VCaP (cell line): ENCODE measurements around the gene NFE2L2.
"Not testable (repeated sequence)": the region's sequence is repeated elsewhere in the genome, so short reads cannot be mapped to it uniquely, and the experiment has no call there.

Source experiments
- H3K27ac ChIP-seq: fragments of 450-650 bp; 2 replicates; pipeline ENCODE4 v1.5.1; 2017
- TF ChIP-seq, protein P1 (sequence below): fragments of 450-650 bp; conservative IDR thresholded peaks from 2 replicates; pipeline ENCODE4 v1.5.1; 2017; ENCODE audit warnings: mild to moderate bottlenecking, moderate library complexity

The NFE2L2 gene

DNA sequence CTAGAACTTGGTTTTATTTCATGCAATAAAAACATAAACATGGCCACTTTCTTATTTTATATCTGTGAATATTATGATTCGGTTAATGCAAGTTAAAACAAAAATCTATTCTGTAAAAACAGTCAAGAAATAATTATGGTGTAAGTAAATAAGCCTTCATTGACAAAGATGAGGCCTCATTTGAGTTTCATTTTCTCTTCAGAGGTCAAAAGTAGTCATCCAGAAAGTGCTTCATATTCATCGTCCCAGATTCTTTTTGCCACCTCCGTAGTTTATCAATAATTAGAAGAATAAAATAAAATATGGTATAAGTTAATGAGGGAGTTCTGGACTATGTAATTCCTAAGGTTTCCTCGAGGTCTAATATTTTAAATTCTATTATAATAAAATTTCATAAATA is 71.3 kb downstream of the NFE2L2 start:
- TF ChIP-seq, protein P1, sequence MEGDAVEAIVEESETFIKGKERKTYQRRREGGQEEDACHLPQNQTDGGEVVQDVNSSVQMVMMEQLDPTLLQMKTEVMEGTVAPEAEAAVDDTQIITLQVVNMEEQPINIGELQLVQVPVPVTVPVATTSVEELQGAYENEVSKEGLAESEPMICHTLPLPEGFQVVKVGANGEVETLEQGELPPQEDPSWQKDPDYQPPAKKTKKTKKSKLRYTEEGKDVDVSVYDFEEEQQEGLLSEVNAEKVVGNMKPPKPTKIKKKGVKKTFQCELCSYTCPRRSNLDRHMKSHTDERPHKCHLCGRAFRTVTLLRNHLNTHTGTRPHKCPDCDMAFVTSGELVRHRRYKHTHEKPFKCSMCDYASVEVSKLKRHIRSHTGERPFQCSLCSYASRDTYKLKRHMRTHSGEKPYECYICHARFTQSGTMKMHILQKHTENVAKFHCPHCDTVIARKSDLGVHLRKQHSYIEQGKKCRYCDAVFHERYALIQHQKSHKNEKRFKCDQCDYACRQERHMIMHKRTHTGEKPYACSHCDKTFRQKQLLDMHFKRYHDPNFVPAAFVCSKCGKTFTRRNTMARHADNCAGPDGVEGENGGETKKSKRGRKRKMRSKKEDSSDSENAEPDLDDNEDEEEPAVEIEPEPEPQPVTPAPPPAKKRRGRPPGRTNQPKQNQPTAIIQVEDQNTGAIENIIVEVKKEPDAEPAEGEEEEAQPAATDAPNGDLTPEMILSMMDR: no peak
- no peak overlapping the region for H3K27ac ChIP-seq

DNA sequence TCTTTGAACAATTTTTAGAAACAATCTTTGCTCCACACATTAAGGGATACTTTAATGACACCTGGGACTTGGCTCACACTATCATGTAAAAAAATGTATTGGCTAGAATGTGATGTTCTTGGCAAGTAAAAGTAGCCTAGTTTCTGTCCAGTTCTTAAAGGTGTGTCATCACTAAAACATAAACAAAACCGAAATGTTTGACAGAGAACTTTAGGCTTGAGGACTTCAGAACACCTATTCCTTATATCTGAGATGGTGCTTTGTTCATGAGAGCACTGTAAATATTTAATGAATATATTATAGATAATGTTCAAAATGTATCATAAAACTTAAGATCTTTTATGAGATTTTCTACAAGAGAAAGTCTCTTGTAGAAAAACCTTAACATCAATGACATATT is 71.7 kb downstream of the NFE2L2 start:
- no peak overlapping the region for H3K27ac ChIP-seq
- TF ChIP-seq, protein P1: no peak

DNA sequence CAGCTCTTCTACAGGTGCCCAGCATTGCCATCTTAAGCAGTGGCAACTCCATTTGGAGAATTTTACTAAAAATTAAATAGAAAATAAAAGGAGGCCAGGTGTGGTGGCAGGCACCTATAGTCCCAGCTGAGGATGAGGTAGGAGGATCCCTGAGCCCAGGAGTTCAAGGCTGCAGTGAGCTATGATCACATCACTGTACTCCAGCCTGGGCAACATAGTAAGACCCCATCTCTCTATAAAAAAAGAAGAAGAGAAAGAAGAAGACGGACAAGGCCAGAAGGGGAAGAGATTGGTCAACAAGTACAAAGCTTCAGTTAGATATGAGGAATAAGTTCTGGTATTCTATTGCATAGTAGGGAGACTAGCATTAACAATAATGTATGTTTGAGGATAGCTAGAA is 73.6 kb downstream of the NFE2L2 start:
- TF ChIP-seq, protein P1: no peak
- H3K27ac ChIP-seq: no peak overlapping the region

DNA sequence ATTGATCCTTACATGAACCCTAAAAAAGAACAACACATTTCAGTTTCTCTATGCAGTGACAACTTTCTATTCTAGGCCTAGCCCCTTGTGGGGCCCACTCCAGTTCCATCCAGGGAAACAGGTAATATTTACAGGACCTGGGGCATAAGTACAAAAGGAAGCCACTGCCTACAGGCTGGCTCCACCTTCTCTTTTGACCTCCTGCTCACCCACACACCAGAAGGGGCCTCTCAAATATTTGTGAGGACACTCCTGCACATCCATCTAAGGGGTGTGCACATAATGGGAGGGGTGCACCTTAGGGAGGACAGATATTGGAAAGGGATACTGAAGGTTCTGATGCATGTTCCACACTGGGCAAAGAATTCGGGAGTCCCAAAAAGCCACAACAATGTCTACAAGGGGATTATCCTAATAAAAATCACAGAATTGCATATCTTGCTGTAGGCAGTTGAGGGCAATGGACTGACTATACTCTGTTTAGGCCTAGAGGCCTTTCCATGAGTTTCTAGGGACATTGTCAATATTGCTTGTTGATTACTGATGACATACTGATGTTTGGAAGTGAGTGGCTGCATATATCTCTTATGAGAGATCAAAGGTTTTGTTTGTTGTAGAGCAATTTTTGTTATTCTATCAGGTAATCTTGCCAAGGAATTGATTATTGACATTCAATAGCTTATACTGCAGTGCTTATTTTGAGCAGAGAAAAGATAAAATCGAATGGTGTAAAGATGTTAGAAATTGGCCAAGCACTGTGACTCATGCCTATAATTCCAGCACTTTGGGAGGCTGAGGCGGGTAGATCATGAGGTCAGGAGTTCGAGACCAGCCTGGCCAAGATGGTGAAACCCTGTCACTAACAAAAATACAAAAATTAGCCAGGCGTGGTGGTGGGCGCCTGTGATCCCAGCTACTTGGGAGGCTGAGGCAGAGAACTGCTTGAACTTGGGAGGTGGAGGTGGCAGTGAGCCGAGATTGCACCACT is 75.8 kb downstream of the NFE2L2 start:
- TF ChIP-seq, protein P1: no peak
- H3K27ac ChIP-seq: no peak overlapping the region

DNA sequence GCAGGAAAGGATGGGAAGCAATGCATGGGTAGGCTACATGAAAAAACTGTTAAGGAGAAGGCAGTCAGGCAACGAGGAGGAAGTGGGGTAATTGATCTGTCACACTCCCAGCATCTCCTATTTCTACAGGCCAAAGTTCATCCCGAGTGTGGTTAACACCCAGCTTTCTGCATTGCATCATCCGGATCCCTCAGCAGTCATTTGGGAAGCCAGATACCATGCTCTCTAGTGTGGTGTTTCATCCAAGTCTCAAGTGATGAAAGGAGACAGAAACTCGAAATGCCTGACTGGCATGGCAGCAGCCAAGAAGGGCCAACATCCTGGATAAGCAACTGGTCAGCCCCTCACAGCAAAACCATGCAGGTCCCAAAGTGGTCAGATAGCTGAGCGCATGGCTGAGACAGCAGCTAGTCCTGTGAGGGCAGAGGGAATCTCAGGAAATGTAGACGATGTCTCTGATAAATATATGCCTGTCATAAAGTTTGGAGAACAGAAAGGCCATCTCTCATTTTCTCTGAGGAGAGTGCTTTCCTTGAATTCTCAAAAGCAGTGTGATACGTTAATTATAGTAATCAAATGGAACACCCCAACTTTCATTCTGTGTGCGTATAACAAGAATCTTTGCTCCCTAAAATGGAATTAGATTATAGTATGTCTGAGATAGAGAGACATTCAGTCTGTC is 76.8 kb downstream of the NFE2L2 start:
- TF ChIP-seq, protein P1: no peak
- H3K27ac ChIP-seq: no peak overlapping the region

DNA sequence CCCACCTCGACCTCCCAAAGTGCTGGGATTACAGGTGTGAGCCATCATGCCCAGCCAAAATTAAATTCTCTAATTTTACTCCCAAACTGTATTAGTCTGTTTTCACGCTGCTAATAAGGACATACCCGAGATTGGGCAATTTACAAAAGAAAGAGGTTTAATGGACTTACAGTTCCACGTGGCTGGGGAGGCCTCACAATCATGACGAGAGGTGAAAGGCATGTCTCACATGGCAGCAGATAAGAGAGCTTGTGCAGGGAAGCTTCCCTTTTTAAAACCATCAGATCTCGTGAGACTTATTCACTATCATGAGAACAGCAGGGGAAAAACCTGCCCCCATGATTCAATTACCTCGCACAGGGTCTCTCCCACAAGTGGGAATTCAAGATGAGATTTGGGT is 78.5 kb downstream of the NFE2L2 start:
- H3K27ac ChIP-seq: not testable (repeated sequence)

DNA sequence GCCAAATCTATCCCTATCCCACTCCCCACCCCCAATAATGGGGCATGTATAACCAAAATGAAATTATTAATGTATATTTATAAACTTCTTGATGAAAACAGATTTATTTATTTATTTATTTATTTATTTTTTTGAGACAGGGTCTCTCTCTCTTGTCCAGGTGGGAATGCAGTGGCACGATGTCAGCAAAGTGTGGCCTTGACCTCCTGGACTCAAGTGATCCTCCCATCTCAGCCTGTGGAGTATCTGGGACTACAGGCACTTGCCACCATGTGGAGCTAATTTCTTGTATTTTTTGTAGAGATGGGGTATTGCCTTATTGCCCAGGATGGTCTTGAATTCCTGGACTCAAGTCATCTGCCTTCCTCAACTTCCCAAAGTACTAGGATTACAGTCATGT is 79.9 kb downstream of the NFE2L2 start:
- no peak overlapping the region for H3K27ac ChIP-seq
- TF ChIP-seq, protein P1: no peak

DNA sequence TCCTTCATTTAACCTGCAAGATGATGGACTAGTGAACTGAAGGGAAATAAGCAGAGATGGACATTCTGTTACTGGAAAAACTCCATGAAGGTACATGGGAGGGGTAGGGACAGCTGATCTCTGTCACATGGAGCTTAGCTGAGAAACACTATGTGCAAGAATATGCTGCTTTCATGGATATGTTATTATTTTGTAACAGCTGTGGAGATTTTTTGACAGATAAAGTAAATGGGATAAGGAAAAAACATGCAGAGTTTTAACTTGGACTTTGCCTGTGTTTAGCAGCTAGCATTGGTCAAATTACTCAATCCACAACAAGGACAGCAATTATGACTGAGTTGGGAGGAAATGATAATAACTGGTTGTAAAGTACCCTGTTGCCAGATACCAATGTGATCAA is 80.7 kb downstream of the NFE2L2 start:
- TF ChIP-seq, protein P1: no peak
- H3K27ac ChIP-seq: no peak overlapping the region
